ENCODE measurements around the gene TMEM94. TPM values are rescaled to one million over a fixed set of nuclear protein-coding genes. Genes with fewer than 3 reads are reported as not detected.

Gene TMEM94
- total and polyA plus RNA-seq, 2 of the 13 experiments (the other 11 are each of a cell fraction or from before 2014, with no cell fraction given), result 32.6 to 134 TPM

- TF ChIP-seq, protein P1, sequence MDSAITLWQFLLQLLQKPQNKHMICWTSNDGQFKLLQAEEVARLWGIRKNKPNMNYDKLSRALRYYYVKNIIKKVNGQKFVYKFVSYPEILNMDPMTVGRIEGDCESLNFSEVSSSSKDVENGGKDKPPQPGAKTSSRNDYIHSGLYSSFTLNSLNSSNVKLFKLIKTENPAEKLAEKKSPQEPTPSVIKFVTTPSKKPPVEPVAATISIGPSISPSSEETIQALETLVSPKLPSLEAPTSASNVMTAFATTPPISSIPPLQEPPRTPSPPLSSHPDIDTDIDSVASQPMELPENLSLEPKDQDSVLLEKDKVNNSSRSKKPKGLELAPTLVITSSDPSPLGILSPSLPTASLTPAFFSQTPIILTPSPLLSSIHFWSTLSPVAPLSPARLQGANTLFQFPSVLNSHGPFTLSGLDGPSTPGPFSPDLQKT (CRISPR knock-in tag; IDR thresholded peaks at IDR 0.05; ENCODE audit: borderline replicate concordance), result no peak
- TF ChIP-seq ZBTB8A (CRISPR knock-in tag; IDR thresholded peaks at IDR 0.05; ENCODE audit: borderline replicate concordance, low read depth), result peak; percentile 59; the same call in 1 of the 2 replicates
- no peak for TF ChIP-seq ADNP (CRISPR knock-in tag; IDR thresholded peaks at IDR 0.05)
- TF ChIP-seq HOXA7 (CRISPR knock-in tag; IDR thresholded peaks at IDR 0.05), result no peak
- TF ChIP-seq, protein P2, sequence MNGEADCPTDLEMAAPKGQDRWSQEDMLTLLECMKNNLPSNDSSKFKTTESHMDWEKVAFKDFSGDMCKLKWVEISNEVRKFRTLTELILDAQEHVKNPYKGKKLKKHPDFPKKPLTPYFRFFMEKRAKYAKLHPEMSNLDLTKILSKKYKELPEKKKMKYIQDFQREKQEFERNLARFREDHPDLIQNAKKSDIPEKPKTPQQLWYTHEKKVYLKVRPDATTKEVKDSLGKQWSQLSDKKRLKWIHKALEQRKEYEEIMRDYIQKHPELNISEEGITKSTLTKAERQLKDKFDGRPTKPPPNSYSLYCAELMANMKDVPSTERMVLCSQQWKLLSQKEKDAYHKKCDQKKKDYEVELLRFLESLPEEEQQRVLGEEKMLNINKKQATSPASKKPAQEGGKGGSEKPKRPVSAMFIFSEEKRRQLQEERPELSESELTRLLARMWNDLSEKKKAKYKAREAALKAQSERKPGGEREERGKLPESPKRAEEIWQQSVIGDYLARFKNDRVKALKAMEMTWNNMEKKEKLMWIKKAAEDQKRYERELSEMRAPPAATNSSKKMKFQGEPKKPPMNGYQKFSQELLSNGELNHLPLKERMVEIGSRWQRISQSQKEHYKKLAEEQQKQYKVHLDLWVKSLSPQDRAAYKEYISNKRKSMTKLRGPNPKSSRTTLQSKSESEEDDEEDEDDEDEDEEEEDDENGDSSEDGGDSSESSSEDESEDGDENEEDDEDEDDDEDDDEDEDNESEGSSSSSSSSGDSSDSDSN (CRISPR knock-in tag; IDR thresholded peaks at IDR 0.05), result peak; percentile 59; the same call in 1 of the 2 replicates
- 0 out of 2 replicates have a peak, but pooled peaks have one; percentile 49 for TF ChIP-seq ZNF761 (CRISPR knock-in tag; conservative IDR thresholded peaks at IDR 0.05)
- no peak for TF ChIP-seq CTCF (CRISPR knock-in tag; IDR thresholded peaks at IDR 0.05)
- no peak for TF ChIP-seq ZZZ3 (CRISPR knock-in tag; IDR thresholded peaks at IDR 0.05; ENCODE audit: borderline replicate concordance)
- no peak; the same call in 1 of the 2 replicates for TF ChIP-seq ZNF333 (CRISPR knock-in tag; IDR thresholded peaks at IDR 0.05; ENCODE audit: borderline replicate concordance)
- no peak; the same call in 1 of the 2 replicates for TF ChIP-seq SRY (CRISPR knock-in tag; IDR thresholded peaks at IDR 0.05)
- TF ChIP-seq ZNF83 (CRISPR knock-in tag; IDR thresholded peaks at IDR 0.05; ENCODE audit: borderline replicate concordance), result no peak
- TF ChIP-seq SOX13 (IDR thresholded peaks at IDR 0.05), result no peak
- no peak for TF ChIP-seq SOX13 (CRISPR knock-in tag; conservative IDR thresholded peaks at IDR 0.05 in 1 of 2, IDR thresholded peaks at IDR 0.05 in 1 of 2)
- peak; percentile 74 for TF ChIP-seq U2AF1 (optimal IDR thresholded peaks at IDR 0.05; ENCODE audit: low read depth, low read length)
- TF ChIP-seq, protein P3, sequence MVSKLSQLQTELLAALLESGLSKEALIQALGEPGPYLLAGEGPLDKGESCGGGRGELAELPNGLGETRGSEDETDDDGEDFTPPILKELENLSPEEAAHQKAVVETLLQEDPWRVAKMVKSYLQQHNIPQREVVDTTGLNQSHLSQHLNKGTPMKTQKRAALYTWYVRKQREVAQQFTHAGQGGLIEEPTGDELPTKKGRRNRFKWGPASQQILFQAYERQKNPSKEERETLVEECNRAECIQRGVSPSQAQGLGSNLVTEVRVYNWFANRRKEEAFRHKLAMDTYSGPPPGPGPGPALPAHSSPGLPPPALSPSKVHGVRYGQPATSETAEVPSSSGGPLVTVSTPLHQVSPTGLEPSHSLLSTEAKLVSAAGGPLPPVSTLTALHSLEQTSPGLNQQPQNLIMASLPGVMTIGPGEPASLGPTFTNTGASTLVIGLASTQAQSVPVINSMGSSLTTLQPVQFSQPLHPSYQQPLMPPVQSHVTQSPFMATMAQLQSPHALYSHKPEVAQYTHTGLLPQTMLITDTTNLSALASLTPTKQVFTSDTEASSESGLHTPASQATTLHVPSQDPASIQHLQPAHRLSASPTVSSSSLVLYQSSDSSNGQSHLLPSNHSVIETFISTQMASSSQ (IDR thresholded peaks at IDR 0.05; ENCODE audit: low read depth), result no peak; the same call in 1 of the 2 replicates
- TF ChIP-seq, protein P3 (CRISPR knock-in tag; IDR thresholded peaks at IDR 0.05; ENCODE audit: borderline replicate concordance), result 0 out of 2 replicates have a peak, but pooled peaks have one; percentile 53
- no peak for TF ChIP-seq SRSF4 (IDR thresholded peaks at IDR 0.05; ENCODE audit: low read depth, low read length, poor library complexity, severe bottlenecking)
- TF ChIP-seq DBP (CRISPR knock-in tag; IDR thresholded peaks at IDR 0.05; ENCODE audit: not compliant biosample characterization), result peak; percentile 45
These were observed at the start of gene TMEM94 (continued) for GRCh38 chr17:75456417-75457046.

Data from HepG2 (cell line).